SU-DHL-6 (cell line): ENCODE measurements around the gene EEF1A2.

Source experiments
- H2AFZ ChIP-seq: fragments of 200-600 bp; sonication (generic); 2 replicates; pipeline ENCODE4 v1.6.1; 2014; ENCODE audit warnings: low read depth, mild to moderate bottlenecking, moderate library complexity, mixed read lengths, antibody characterized with exemption, low read length; ENCODE audit not compliant: severe bottlenecking
- H3F3A ChIP-seq: fragments of 200-600 bp; shearing (Covaris generic); 2 replicates; pipeline ENCODE4 v1.6.0; 2016; ENCODE audit warnings: antibody characterized with exemption, mild to moderate bottlenecking; ENCODE audit not compliant: insufficient read depth
- H3K27ac ChIP-seq: fragments of 200-600 bp; sonication (generic); 2 replicates; pipeline ENCODE4 v1.5.1; 2016; ENCODE audit warnings: low read depth, mild to moderate bottlenecking, low read length, moderate library complexity, mixed read lengths
- H3K27me3 ChIP-seq: fragments of 200-600 bp; sonication (generic), shearing (Covaris generic); 2 replicates; pipeline ENCODE4 v1.6.0; 2014; ENCODE audit warnings: mild to moderate bottlenecking, low read length
- H3K36me3 ChIP-seq: fragments of 200-600 bp; sonication (generic); 2 replicates; pipeline ENCODE4 v1.6.1; 2014; ENCODE audit warnings: mild to moderate bottlenecking, low read length, mixed read lengths
- H3K4me2 ChIP-seq: fragments of 300-600, 200-600 bp; shearing (Covaris generic), sonication (generic); 2 replicates; pipeline ENCODE4 v1.6.0; 2014; ENCODE audit warnings: low read length, low read depth, mild to moderate bottlenecking; ENCODE audit not compliant: poor library complexity, severe bottlenecking
- H3K4me3 ChIP-seq: fragments of 200-600 bp; sonication (generic); 2 replicates; pipeline ENCODE4 v1.5.1; 2014; ENCODE audit warnings: antibody characterized with exemption, low read length, mild to moderate bottlenecking, mixed read lengths; ENCODE audit not compliant: insufficient read depth, poor library complexity, severe bottlenecking
- H3K79me2 ChIP-seq: fragments of 200-600 bp; sonication (generic); 2 replicates; pipeline ENCODE4 v1.6.1; 2014; ENCODE audit warnings: mild to moderate bottlenecking, low read length, moderate library complexity; ENCODE audit not compliant: insufficient read depth
- H3K9ac ChIP-seq: fragments of 200-600 bp; sonication (generic); 2 replicates; pipeline ENCODE4 v1.7.0; 2014; ENCODE audit warnings: mild to moderate bottlenecking, low read length
- H3K9me2 ChIP-seq: fragments of 200-600 bp; sonication (generic); replicated peaks from 2 replicates; pipeline ENCODE4 v1.6.1; 2014; ENCODE audit warnings: low read length; ENCODE audit not compliant: insufficient read depth
- H3K9me3 ChIP-seq: fragments of 200-600 bp; sonication (generic); 2 replicates; pipeline ENCODE4 v1.6.1; 2014; ENCODE audit warnings: low read length, mixed read lengths; ENCODE audit not compliant: insufficient read depth
- H4K20me1 ChIP-seq: fragments of 200-600 bp; sonication (generic); 2 replicates; pipeline ENCODE4 v1.6.1; 2014; ENCODE audit warnings: low read depth, mild to moderate bottlenecking, antibody characterized with exemption, low read length, moderate library complexity, mixed read lengths
- EZH2phosphoT487 ChIP-seq: fragments of 200-600 bp; sonication (generic), shearing (Covaris generic); conservative IDR thresholded peaks from 2 replicates; pipeline ENCODE4 v1.6.1; 2018; ENCODE audit warnings: mild to moderate bottlenecking, antibody characterized with exemption, low read length, moderate library complexity, mixed read lengths
- TF ChIP-seq, protein P1 (sequence below): fragments of 200-600 bp; sonication (generic); IDR thresholded peaks from one replicate; pipeline ENCODE4 v1.5.1; 2017; ENCODE audit warnings: antibody characterized with exemption, mild to moderate bottlenecking, low read length, moderate library complexity; ENCODE audit not compliant: insufficient read depth, poor library complexity, severe bottlenecking

The EEF1A2 gene

DNA sequence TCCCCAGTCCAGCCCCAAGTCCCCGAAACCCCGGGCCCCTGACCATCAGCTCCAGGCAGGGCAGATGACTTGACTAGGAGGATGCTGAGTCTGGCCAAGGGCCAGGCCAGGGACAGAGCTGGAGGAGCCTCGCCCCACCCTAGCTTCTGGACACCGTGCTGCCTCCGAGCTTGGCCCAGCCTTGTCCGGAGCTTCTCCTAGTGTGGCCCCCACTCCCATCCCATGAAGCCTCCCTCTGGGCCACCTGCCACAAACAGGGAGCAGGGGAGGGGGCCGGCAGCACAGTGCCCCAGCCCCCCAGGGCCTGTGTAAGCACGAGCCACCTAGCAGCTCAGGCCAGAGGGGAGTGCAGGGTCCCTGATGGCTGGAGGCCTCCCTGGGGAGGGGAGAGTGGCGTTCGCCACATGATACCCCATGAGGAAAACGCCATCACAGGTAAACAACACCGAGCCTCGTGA is 5.3 kb downstream of the EEF1A2 start:
- TF ChIP-seq, protein P1, sequence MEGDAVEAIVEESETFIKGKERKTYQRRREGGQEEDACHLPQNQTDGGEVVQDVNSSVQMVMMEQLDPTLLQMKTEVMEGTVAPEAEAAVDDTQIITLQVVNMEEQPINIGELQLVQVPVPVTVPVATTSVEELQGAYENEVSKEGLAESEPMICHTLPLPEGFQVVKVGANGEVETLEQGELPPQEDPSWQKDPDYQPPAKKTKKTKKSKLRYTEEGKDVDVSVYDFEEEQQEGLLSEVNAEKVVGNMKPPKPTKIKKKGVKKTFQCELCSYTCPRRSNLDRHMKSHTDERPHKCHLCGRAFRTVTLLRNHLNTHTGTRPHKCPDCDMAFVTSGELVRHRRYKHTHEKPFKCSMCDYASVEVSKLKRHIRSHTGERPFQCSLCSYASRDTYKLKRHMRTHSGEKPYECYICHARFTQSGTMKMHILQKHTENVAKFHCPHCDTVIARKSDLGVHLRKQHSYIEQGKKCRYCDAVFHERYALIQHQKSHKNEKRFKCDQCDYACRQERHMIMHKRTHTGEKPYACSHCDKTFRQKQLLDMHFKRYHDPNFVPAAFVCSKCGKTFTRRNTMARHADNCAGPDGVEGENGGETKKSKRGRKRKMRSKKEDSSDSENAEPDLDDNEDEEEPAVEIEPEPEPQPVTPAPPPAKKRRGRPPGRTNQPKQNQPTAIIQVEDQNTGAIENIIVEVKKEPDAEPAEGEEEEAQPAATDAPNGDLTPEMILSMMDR = no peak
- TF ChIP-seq EZH2phosphoT487 = no peak
- Histone ChIP-seq H3K27me3 (no peaks in the 10 kb centered on the region), H3F3A (no peaks in the 10 kb centered on the region), H3K4me3 (no peak overlapping the region), H3K9me2 (no peaks in the 10 kb centered on the region), H4K20me1 (no peaks in the 10 kb centered on the region), H2AFZ (no peak overlapping the region), H3K36me3 (no peaks in the 10 kb centered on the region), H3K9me3 (no peaks in the 10 kb centered on the region), H3K27ac (no peak overlapping the region), H3K4me2 (no peak overlapping the region), H3K79me2 (no peaks in the 10 kb centered on the region), H3K9ac (no peak overlapping the region)

DNA sequence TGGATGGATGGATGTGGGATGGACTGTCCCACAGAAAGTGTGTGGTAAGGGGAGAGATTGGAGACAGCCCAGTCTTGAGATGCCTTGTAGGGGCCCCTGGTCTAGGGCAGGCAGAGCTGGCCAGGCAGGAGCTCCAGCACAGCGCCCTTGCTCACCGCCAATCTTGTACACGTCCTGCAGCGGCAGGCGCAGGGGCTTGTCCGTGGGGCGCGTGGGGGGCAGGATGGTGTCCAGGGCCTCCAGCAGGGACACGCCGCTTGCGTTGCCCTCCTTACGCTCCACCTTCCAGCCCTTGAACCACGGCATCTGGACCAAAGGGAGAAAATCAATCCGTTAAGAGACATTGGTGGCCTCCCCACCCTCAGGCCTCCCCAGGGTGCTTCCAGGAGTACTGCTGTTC is 5.9 kb downstream of the EEF1A2 start:
- no peaks in the 10 kb centered on the region for H3F3A ChIP-seq
- no peaks in the 10 kb centered on the region for H3K27me3 ChIP-seq
- no peaks in the 10 kb centered on the region for H3K79me2 ChIP-seq
- H3K9me3 ChIP-seq = no peaks in the 10 kb centered on the region
- no peaks in the 10 kb centered on the region for H4K20me1 ChIP-seq
- H2AFZ ChIP-seq = no peak overlapping the region
- no peak overlapping the region for H3K9ac ChIP-seq
- H3K4me3 ChIP-seq = no peak overlapping the region
- H3K9me2 ChIP-seq = no peaks in the 10 kb centered on the region
- TF ChIP-seq EZH2phosphoT487 = no peak
- TF ChIP-seq, protein P1 = no peak
- no peak overlapping the region for H3K4me2 ChIP-seq
- no peak overlapping the region for H3K27ac ChIP-seq
- no peaks in the 10 kb centered on the region for H3K36me3 ChIP-seq

DNA sequence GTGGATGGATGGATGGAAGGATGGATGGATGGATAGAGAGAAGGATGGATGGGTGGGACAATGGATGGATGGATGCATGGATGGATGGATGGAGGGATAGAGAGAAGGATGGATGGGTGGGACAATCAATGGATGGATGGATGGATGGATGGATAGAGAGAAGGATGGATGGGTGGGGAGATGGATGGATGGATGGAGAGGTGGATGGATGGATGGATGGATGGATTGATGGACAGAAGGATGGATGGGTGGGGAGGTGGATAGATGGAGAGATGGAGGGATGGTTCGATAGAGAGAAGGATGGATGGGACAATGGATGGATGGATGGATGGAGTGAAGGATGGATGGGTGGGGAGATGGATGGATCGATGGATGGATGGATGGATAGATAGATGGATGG is 6.4 kb downstream of the EEF1A2 start:
- no peaks in the 10 kb centered on the region for H4K20me1 ChIP-seq
- H3K9ac ChIP-seq = no peak overlapping the region
- H3K27ac ChIP-seq = no peak overlapping the region
- no peaks in the 10 kb centered on the region for H3K79me2 ChIP-seq
- H3K4me3 ChIP-seq = no peak overlapping the region
- no peak overlapping the region for H2AFZ ChIP-seq
- no peaks in the 10 kb centered on the region for H3K9me2 ChIP-seq
- H3K36me3 ChIP-seq = no peaks in the 10 kb centered on the region
- H3F3A ChIP-seq = no peaks in the 10 kb centered on the region
- H3K27me3 ChIP-seq = no peaks in the 10 kb centered on the region
- H3K4me2 ChIP-seq = no peak overlapping the region
- no peaks in the 10 kb centered on the region for H3K9me3 ChIP-seq
- TF ChIP-seq, protein P1 = no peak
- no peak for TF ChIP-seq EZH2phosphoT487
